Stimulated activated CD4-positive, alpha-beta T cell treated with anti-CD3 and anti-CD28 coated beads, Interleukin-12 subunit alpha, Interleukin-12 subunit beta, amount 100 ng/mL, for 48 hours (primary cell): ENCODE results near the gene MATK.

ENCODE experiments used
- DNase-seq, 3 donors: peaks; one replicate each; pipeline ENCODE4 v3.0.0-alpha.2; 2020; ENCODE audit warnings: low read depth in 2 of 3, low spot score in 1 of 3

Gene MATK

DNA sequence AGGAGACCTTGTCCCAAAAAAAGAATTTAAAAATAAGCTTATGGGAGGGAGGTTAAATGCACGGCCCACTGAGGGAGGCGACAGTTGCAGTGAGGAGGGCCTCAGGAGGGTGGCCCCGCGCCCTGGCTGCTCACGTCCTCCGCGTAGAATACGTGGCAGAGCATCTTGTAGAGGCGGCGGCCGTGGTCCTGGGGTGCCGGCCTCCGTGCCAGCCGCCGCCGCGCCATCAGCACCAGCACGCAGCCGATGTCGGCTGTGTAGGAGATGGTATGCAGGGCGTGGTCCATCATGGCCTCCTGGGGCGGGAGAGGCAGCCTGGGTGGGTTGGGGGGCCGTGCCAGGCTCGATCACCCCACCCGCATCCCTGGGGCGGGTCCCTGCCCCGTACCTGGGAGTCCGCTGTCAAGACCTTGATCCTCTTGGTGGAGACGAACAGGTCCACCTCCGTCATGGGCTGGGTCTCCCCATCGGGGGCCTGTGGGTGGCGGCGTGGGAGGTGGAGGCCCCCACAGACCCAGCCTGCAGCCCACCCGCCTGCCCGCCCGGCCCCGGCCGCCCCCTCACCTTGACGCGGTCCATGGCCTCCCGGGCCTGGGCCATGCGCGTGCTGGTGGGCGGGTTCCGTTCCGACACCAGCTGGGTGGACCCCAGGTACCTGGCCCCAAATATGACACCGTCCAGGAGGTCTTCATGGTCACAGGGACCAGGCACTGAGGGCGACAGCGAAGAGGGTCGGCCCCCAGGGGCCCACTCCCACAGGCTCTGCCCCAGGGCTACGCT is 32.4 kb downstream of the MATK start:
- DNase-seq, result no peak

- no peak for DNase-seq
Observed at GRCh38 chr19:3752492-3752891, 33.7 kb downstream of the MATK start.

DNA sequence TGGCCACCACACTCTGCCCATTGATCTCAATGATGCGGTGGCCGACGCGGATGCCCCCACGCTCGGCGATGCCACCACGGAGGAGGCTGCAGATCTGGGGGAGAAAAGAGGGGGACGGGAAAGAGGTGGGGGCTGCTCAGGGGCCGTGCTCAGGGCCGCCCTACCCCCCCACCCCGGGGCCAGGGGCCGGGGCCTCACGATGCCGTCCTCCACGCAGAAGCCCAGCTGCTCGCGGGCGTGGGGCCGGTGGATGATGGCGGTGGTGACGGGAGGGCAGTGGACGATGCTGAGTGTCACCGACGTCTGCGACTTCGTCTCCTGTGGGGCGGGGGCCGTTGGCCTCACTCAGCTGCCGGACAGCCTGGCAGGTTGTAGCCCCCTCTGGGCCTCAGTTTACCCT is 34.9 kb downstream of the MATK start:
- no peak for DNase-seq

DNA sequence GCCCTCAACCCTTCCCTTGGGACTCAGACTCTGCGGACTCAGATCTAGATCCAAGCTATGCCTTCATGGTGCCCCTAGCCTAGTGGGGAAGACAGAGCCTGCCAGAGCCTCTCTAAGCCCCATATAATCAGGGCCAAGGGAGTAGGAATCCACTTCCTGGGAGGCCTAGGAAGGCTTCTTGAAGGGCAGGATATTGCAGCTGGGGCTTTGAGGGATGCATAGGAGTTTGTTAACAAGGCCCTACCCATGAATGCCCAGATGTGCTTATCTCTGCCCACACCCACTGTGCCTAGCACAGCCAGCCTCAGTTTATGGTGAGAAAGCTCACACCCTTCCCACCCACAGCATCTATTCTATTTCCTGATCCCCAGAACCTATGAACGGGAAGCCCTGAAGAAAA is 36.0 kb downstream of the MATK start:
- DNase-seq, result no peak

GRCh38 chr19:3748965-3749364 is 37.2 kb downstream of the MATK start:
- DNase-seq, result no peak

DNA sequence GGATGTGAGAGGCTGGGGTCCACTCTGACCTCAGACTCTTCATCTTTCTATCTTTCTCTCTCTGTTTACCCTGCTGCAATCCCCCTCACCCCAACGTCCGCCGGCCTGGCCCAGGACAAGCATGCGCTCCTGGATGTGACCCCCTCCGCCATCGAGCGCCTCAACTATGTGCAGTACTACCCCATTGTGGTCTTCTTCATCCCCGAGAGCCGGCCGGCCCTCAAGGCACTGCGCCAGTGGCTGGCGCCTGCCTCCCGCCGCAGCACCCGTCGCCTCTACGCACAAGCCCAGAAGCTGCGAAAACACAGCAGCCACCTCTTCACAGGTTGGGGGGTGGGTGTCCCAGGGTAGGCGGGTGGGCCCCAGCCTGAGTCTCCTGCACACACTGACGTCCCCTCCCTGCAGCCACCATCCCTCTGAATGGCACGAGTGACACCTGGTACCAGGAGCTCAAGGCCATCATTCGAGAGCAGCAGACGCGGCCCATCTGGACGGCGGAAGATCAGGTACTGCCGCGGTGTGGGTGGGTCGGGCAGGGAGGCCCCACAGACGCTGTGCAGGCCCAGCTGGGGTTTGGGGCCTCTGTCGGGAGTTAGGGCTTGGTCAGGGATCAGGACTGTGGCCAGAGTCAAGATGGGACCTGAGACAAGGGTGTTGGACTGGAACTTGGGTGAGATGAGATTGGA is 39.7 kb downstream of the MATK start:
- no peak for DNase-seq

DNA sequence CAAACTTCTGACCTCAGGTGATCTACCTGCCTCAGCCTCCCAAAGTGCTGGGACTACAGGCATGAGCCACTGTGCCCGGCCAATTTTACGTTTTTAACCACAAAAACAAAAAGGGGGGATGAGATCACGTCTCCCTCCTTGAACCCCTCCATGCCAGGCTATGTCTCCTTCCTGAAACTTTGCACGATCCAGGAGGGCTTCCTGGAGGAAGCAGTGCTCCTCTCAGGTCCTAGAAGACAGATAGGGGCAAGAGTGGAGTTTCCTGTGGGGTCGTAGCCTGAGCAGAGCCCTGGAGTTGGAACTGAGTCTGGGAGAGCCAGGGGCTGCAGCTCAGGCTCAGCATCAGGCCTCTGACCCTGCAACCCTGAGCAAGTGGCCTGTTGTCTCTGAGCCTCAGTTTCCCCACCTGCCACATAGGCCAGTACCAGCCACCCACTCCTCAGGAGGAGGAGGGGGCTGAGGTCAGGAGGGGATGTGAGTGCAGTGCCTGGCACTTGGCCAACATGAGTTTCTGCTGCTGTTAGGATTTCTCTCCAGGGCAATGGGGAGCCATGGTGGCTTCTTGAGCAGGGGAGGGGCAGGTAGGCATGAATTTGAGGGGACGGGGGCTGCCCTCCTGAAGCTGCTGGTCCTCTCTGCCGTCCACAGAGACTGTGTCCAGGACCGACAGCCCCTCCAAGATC is 40.7 kb downstream of the MATK start:
- DNase-seq, result no peak

- no peak for DNase-seq
Observed at GRCh38 chr19:3743486-3743885, 42.7 kb downstream of the MATK start.

DNA sequence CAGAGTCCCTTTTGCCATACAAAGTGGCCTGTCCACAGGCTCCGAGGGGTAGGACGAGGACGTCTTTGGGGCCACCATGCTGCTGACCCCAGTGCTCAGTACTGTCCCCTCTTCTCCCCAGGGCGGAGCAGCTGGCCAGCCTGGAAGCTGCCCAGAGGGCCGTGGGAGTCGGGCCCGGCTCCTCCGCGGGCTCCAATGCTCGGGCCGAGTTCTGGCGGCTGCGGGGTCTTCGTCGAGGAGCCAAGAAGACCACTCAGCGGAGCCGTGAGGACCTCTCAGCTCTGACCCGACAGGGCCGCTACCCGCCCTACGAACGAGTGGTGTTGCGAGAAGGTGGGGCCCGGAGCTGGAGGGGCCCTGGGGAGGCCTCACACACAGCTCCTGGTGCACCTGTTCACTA is 45.8 kb downstream of the MATK start:
- DNase-seq, result no peak

DNA sequence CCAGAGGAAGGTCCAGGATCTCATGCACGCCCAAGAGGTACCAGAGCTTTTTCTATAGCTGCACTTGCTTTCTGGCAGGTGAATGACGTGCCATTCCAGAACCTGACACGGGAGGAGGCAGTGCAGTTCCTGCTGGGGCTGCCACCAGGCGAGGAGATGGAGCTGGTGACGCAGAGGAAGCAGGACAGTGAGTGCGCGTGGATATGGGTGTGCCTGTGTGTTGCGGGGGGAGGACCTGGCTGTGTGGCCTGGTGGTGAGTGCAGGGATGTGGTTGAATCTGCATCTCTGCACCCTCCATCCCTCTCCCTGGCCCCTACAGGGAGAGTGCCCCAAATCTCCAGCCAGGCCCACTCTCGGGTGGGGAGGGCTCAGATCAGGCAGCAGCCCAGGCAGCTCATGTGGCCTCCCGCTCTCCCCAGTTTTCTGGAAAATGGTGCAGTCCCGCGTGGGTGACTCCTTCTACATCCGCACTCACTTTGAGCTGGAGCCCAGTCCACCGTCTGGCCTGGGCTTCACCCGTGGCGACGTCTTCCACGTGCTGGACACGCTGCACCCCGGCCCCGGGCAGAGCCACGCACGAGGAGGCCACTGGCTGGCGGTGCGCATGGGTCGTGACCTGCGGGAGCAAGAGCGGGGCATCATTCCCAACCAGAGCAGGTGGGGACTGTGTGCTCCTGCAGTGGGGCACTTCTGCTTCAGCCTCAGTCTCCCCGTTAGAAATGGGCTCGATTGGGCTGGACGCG is 47.5 kb downstream of the MATK start:
- DNase-seq, result no peak

DNA sequence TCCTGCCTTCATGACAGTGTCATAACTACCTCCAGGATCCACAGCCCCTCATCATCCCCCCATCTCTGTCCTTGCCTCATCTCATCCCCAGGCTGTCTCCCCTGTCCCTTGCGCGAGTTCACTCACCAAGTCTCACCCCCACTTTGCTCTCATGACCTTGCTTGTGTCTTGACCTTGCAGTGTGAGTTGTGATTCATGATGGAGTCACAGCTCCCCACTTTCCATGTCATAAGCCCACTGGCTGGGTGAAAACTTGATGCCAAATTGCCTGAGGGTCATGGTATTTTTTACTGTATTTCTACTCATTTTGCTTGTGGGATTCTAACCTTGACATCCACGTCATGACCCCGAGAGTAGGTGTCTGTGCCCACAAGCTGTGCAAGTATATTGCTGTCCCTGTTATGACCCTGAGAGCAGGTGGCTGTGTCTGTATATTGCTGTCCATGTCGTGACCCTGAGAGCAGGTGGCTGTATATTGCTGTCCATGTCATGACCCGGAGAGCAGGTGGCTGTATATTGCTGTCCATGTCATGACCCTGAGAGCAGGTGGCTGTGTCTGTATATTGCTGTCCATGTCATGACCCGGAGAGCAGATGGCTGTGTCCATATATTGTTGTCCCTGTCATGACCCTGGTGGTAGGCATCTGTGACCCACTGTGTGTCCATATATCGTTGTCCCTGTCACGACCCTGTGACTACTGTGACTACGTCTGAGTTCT is 48.5 kb downstream of the MATK start:
- DNase-seq, result no peak

- no peak for DNase-seq
Observed at GRCh38 chr19:3736106-3736724, 50.0 kb downstream of the MATK start.

- no peak for DNase-seq
Observed at GRCh38 chr19:3734310-3734600, 51.9 kb downstream of the MATK start.

DNA sequence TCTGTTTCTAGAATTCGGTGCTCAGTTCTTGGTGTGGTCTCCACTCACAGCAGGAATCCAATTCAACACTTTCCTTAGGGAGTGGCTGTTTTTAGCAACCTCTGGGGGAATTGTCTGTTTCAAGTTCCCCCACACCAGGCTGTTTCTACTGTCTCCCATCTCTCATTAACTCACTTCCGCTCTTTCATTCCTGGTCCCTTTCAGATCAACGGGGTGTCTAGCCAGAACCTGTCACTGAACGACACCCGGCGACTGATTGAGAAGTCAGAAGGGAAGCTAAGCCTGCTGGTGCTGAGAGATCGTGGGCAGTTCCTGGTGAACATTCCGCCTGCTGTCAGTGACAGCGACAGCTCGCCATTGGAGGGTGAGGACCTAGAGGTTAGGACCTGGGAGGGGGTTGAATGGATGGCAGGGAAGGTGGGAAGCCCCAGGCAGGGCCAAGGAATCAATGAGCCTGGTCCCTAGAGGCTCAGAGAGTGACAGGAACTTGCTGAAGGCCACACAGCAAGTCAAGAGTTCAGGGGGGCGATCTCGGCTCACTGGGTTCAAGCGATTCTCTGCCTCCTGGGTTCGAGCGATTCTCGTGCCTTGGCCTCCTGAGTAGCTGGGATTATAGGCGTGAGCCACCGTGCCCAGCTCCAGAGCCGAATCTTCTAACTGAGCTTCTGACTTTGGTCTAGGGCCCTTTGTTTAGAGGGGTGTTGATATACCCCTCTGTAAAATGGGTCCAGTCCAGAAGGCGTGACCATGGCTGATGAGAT is 52.5 kb downstream of the MATK start:
- DNase-seq, result no peak

DNA sequence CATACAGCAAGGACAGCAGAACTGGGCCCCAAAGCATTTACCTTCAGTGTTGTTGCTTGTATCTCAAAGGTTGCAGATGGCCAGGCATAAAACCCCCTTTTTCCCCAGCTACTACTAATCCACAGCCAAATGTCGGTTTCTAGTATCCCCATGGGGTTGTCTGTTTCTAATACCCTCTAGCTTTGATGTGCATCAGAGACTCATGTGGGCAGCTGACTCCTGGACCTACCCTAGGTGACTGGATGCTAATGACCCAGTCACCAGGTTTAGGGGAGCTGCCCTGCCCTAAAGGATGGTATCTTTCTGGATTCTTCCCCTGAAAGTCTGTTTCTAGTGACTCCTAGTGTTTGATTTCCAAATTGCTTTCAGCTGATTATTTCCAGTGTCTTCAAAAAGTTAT is 54.1 kb downstream of the MATK start:
- DNase-seq, result no peak

GRCh38 chr19:3730457-3730958 is 55.7 kb downstream of the MATK start:
- DNase-seq, result no peak
